Large intestine (tissue), 3 donors: ENCODE data around the gene CDKN2B-AS1. TPM values are rescaled to one million over a fixed set of nuclear protein-coding genes. Genes with fewer than 3 reads are reported as not detected.

ENCODE experiments used
- DNase-seq, 2 donors: peaks; one replicate each; pipeline versions ENCODE4 v3.0.0 to v3.0.0-alpha.2; 2013
- H3K27ac ChIP-seq: one replicate; pipeline ENCODE4 v1.5.1; 2013; ENCODE audit warnings: low read length
- H3K27me3 ChIP-seq: 2 replicates; pipeline ENCODE4 v1.6.1; 2013; ENCODE audit warnings: low read length; ENCODE audit not compliant: control insufficient read depth, insufficient read depth
- H3K36me3 ChIP-seq: 2 replicates; pipeline ENCODE4 v1.6.1; 2013; ENCODE audit warnings: low read length; ENCODE audit not compliant: control insufficient read depth, insufficient read depth
- H3K4me1 ChIP-seq: one replicate; pipeline ENCODE4 v1.6.1; 2013; ENCODE audit warnings: low read length; ENCODE audit not compliant: control insufficient read depth, insufficient read depth
- H3K4me3 ChIP-seq: one replicate; pipeline ENCODE4 v1.5.1; 2013; ENCODE audit warnings: low read length
- H3K9me3 ChIP-seq: one replicate; pipeline ENCODE4 v1.6.1; 2013; ENCODE audit warnings: mild to moderate bottlenecking, low read depth, low read length, moderate library complexity; ENCODE audit not compliant: control insufficient read depth
- WGBS: methylation state at CpG from one replicate; pipeline ENCODE4 v1.1.5; 2013; ENCODE audit warnings: low lambda C conversion rate; ENCODE audit not compliant: insufficient coverage; 5-methylcytosine and 5-hydroxymethylcytosine counted together
- polyA plus RNA-seq: library from polyadenylated mRNA; unstranded; fragments of 120-200 nt; gene quantifications from one replicate; pipeline ENCODE4 v1.2.1, GENCODE V29; 2013

Gene CDKN2B-AS1
- polyA plus RNA-seq, 1 donor, result 1.7 TPM

DNA sequence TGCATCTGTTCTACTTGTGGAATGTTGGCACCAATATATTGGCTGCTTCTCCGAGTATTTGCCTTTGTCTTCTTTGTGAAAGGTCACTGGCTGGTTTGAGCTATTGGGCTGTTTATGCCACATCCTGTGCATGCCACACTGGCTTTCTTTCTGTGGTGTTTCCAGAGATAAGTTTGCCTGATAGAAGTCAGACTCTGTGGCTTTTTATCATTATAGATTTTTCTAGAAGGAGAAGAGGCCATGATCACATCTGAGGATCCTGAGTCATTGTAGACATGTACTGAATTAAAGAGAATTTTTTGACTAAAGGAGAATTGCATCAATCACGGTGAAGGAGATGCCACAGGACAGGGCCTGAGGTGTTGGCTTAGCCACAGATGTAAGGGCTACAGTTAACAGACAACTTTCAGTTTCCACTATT is 41.0 kb downstream of the CDKN2B-AS1 start:
- no peak overlapping the region for H3K27ac ChIP-seq
- peaks cover 27% of the 10 kb centered on the region for H3K4me1 ChIP-seq
- H3K36me3 ChIP-seq, result no peaks in the 10 kb centered on the region
- no peak overlapping the region for H3K4me3 ChIP-seq
- WGBS, result no CpG with 5 or more reads among the region's 2 CpGs
- no peak for DNase-seq
- H3K27me3 ChIP-seq, result no peaks in the 10 kb centered on the region
- no peaks in the 10 kb centered on the region for H3K9me3 ChIP-seq

DNA sequence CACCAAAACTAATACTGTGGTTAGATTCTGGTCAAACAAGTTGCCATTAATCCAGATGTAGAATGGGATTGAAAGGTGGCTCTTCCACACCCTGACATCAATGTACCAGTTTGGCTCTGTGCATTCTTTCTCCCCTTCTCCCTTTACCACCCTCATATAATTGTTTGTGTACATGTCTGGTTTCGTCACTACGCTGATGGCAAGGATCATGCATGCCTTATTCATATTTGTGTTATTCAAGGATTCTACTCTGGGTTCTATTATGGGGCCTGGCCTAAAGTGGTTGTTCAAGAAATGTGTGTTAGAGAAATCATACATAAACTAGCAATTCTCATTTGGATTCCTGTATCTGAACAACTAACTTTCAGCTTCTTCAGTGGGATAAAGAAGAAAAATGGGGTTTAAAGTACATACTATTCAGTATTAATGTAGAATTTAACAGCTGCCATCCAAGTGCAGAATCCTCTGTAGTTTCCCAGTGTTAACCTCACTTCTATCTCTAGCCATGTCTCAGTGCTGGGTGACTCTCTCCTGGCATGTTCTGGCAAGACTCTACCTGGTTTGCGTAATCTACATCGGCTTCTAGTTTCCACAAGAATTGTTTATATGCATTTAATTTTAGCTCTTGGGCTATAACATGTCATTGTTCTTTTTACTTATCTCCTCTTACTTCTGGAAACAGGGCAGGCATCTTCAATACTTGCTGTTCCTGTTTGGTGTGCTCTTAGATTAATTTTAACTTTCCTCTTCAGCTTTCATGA is 42.5 kb downstream of the CDKN2B-AS1 start:
- no peaks in the 10 kb centered on the region for H3K36me3 ChIP-seq
- H3K9me3 ChIP-seq, result no peaks in the 10 kb centered on the region
- H3K4me1 ChIP-seq, result peaks cover 27% of the 10 kb centered on the region
- no peak for DNase-seq
- no peaks in the 10 kb centered on the region for H3K27me3 ChIP-seq
- WGBS, result no CpG with 5 or more reads among the region's 4 CpGs
- peak overlapping the region; percentile 53 for H3K27ac ChIP-seq
- no peak overlapping the region for H3K4me3 ChIP-seq

DNA sequence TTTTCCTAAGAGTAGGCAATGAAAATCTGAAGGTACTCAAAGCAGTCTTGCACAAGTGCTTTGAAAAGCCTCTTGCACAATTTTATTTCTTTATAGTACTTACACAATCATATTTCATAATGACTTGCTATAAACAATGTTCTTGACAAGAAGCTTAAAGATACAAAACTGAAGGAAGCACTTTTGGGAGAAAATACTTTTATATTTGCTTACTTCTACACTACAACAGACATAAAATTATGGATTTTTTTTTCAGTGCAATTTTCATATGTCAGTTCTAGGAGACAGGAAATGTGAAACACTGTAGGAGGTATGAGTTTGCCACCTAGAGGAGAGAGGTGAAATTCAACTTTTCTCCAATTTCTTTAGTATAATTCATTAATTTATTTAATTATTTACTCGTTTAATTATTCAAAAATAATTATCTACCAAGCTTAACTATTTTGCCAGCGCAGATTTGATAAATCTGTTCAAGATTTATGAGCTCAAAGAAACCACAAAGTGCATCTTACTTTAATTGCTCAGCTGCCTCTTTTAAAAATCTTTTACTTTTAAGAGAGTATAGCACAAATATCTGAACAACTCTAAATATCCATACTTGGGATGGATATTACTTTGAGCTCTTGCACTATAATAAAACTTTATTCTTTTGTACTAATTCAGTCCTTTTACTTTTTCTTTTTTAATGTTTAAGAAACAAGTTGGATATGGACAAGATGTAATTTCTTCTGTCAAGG is 43.5 kb downstream of the CDKN2B-AS1 start:
- no peaks in the 10 kb centered on the region for H3K27me3 ChIP-seq
- no peaks in the 10 kb centered on the region for H3K9me3 ChIP-seq
- H3K4me1 ChIP-seq, result peaks cover 30% of the 10 kb centered on the region
- H3K4me3 ChIP-seq, result no peak overlapping the region
- H3K36me3 ChIP-seq, result no peaks in the 10 kb centered on the region
- peak; percentile 28 to 82 for DNase-seq
- 40% methylated on average over 2 of the region's 2 CpGs for WGBS
- peak overlapping the region; percentile 53 for H3K27ac ChIP-seq

DNA sequence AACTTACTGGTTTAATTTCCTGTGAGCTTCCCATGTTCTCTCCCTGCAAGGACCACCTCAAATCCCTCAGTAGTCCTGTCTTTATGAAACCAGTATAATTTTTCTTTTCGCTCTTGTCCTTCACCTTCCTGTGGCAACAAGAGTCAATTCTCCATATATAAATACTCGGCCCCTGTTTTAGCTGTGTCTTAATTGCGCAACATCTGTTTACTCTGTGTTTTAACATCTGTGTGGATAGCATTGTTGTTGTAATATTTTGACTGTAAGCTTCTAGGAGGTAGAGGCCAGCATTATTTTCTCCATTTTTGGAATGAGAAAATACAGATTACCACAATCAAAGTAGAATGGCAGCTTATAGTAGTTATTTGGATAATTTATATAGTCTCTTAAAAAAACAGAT is 44.7 kb downstream of the CDKN2B-AS1 start:
- WGBS, result 100% methylated on average over 1 of the region's 3 CpGs
- H3K4me3 ChIP-seq, result no peak overlapping the region
- H3K27me3 ChIP-seq, result no peaks in the 10 kb centered on the region
- no peaks in the 10 kb centered on the region for H3K9me3 ChIP-seq
- no peak for DNase-seq
- H3K36me3 ChIP-seq, result no peaks in the 10 kb centered on the region
- H3K27ac ChIP-seq, result peak overlapping the region; percentile 66
- peaks cover 30% of the 10 kb centered on the region for H3K4me1 ChIP-seq

DNA sequence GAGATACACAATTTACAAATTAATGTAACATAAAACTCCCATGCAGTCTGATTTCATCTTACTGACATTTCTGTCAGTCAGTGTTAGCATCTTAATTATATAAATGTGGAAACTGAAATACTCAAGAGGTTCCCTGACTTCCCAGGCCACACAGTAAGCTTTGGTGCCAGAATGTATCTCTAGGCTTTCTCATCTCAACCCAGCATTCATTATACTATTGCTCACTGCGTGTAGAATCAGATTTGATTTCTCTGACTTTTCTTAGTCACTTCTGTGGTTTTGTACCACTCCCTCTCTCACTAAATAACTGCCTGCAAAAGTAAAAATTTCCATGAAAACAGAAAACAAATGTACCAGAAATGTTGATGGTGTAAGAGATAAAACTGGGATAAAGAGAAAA is 46.2 kb downstream of the CDKN2B-AS1 start:
- Histone ChIP-seq H3K4me3 (no peak overlapping the region), H3K27ac (peak overlapping the region; percentile 66), H3K9me3 (no peaks in the 10 kb centered on the region), H3K4me1 (peaks cover 30% of the 10 kb centered on the region), H3K36me3 (no peaks in the 10 kb centered on the region), H3K27me3 (no peaks in the 10 kb centered on the region)
- no peak for DNase-seq
- WGBS, result 83% methylated on average over 1 of the region's 1 CpG

DNA sequence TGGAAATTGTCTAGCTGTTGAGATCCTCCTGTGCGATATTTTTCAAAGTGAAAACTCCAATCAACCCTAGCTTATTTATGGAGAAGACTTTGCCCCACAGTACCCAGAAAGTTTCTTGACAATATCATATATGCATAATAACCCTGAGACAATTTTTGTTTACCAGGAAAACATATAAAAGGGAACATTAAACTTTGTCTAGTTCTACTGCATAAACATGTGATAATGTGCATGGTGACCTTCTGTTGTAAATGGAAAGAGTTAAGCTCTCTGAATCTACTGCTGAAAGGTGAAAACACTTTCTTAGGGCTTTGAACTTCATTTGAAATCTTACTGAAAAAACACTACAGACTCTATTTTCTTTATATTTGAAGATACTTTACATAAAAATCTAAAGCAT is 46.8 kb downstream of the CDKN2B-AS1 start:
- H3K27me3 ChIP-seq, result no peaks in the 10 kb centered on the region
- H3K9me3 ChIP-seq, result no peaks in the 10 kb centered on the region
- H3K4me1 ChIP-seq, result peaks cover 30% of the 10 kb centered on the region
- WGBS, result no CpG with 5 or more reads among the region's 1 CpG
- H3K36me3 ChIP-seq, result no peaks in the 10 kb centered on the region
- H3K27ac ChIP-seq, result peak overlapping the region; percentile 66
- peak; percentile 21 to 75 for DNase-seq
- no peak overlapping the region for H3K4me3 ChIP-seq

DNA sequence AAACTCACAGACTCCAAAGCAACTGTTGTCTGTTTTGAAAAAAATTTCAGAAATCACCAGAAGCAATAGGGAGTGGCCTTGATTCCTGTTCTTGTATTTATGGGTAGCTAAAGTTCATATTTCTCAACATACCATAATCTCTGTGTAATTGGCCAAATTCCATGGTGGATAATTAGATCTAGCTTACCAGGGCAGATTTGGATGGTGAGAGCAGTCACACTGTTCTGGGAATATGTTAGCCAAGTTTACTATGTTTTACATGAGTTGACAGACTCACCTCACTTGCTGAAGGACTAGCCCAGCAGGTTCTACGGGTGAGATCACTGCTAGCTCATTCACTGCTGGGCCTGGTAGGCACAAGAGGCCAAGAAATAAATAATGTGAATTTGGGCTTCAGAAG is 47.2 kb downstream of the CDKN2B-AS1 start:
- H3K4me3 ChIP-seq, result no peak overlapping the region
- no peaks in the 10 kb centered on the region for H3K27me3 ChIP-seq
- H3K9me3 ChIP-seq, result no peaks in the 10 kb centered on the region
- peak; percentile 89 to 95 for DNase-seq
- H3K36me3 ChIP-seq, result no peaks in the 10 kb centered on the region
- H3K4me1 ChIP-seq, result peaks cover 30% of the 10 kb centered on the region
- peak overlapping the region; percentile 80 for H3K27ac ChIP-seq
- no CpG with 5 or more reads among the region's 1 CpG for WGBS

DNA sequence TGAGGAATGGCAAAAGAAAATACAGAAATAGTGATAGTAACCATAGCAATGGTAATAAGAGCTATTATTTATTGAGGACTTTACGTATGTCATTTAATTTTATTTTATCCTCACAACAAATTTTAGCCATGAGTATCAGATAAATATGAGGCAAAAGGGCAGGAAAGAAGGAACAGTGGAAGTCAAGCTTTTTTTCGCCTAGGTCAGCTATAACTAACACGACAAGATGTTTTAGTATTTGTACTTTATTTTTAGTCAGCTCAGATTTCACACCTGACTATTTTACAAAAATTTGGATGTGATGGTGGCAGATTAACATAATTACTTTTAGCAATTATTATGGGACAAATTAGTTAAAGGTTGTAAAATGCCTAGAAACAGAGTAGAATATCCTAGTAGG is 49.3 kb downstream of the CDKN2B-AS1 start:
- Histone ChIP-seq H3K27ac (no peak overlapping the region), H3K27me3 (no peaks in the 10 kb centered on the region), H3K4me3 (no peak overlapping the region), H3K36me3 (no peaks in the 10 kb centered on the region), H3K4me1 (peaks cover 22% of the 10 kb centered on the region), H3K9me3 (no peaks in the 10 kb centered on the region)
- no peak for DNase-seq
- WGBS, result 60% methylated on average over 2 of the region's 3 CpGs

DNA sequence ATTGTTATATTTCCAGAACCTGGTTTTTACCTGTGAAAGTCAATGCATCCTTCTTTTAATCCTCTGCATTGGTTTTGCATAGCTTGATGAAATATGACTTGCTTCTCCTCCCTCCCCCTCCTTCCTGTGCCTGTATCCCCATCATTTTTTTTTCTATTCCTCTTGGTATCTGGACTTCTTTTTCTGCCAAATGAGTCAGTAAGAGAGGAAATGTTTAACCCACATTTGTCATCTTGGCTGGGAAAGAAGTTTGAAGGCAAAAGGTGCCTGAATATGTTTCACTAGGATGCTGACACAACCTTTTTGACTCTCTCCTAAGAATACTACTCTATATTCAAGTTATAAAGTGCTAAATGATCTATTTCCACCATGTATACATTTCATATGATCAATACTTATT is 50.0 kb downstream of the CDKN2B-AS1 start:
- Histone ChIP-seq H3K36me3 (no peaks in the 10 kb centered on the region), H3K27ac (no peak overlapping the region), H3K4me3 (no peak overlapping the region), H3K27me3 (no peaks in the 10 kb centered on the region), H3K4me1 (peaks cover 17% of the 10 kb centered on the region), H3K9me3 (no peaks in the 10 kb centered on the region)
- DNase-seq, result no peak

DNA sequence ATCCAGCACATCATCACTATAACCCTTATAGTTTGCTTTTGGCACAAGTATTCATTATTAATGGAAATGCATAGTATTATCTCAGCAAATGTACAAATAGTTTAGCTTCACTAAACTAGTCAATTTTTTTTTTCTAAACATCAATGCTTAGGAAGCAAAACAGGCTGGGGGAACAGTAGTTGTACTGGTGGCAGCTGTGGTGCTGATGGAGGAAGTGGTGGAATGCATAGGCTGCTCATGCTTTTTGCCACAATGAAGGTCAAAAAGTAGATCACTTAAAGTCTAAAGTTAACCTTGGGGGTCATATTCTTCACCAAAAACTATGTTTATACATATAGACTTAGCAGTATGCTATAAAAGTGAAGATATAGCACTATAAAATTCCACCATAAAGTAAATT is 50.8 kb downstream of the CDKN2B-AS1 start:
- H3K9me3 ChIP-seq, result no peaks in the 10 kb centered on the region
- no peak overlapping the region for H3K4me3 ChIP-seq
- no peak overlapping the region for H3K27ac ChIP-seq
- H3K36me3 ChIP-seq, result no peaks in the 10 kb centered on the region
- DNase-seq, result no peak
- H3K4me1 ChIP-seq, result peaks cover 9% of the 10 kb centered on the region
- no peaks in the 10 kb centered on the region for H3K27me3 ChIP-seq
